Heart right ventricle (tissue), 16 donors: ENCODE results near the gene ITGB3. TPM values are rescaled to one million over a fixed set of nuclear protein-coding genes. Genes with fewer than 3 reads are reported as not detected.

ENCODE experiments used
- ATAC-seq, 8 donors: fragments of 200-7000 bp; cut with Tn5 transposase; one replicate each; pipeline ENCODE4 v1.9.1; 2020; ENCODE audit warnings: mild to moderate bottlenecking in 8 of 8, moderate library complexity in 8 of 8, moderate number of reproducible peaks in 1 of 8
- DNase-seq, 2 donors: peaks; one replicate each; pipeline ENCODE4 v3.0.0-alpha.2; 2020
- H3K27ac ChIP-seq, 10 donors: fragments of 200-600 bp; sonication (generic) in 2 of 10; one replicate each; pipeline versions ENCODE4 v1.5.0 to v1.8.0; 2020 to 2022; ENCODE audit warnings: mild to moderate bottlenecking in 3 of 10
- H3K27me3 ChIP-seq, 7 donors: fragments of 200-600 bp; one replicate each; pipeline ENCODE4 v1.8.0; 2021 to 2022; ENCODE audit warnings: mild to moderate bottlenecking in 2 of 7
- H3K36me3 ChIP-seq, 9 donors: fragments of 200-600 bp; sonication (generic) in 1 of 9; one replicate each; pipeline versions ENCODE4 v1.5.0 to v1.8.0; 2020 to 2022; ENCODE audit warnings: mild to moderate bottlenecking in 2 of 9
- H3K4me1 ChIP-seq, 9 donors: fragments of 200-600 bp; sonication (generic) in 1 of 9; one replicate each; pipeline versions ENCODE4 v1.5.0 to v1.8.0; 2020 to 2022; ENCODE audit warnings: mild to moderate bottlenecking in 4 of 9
- H3K4me3 ChIP-seq, 10 donors: fragments of 200-600 bp; sonication (generic) in 2 of 10; one replicate each; pipeline versions ENCODE4 v1.5.0 to v1.8.0; 2020 to 2022; ENCODE audit warnings: mild to moderate bottlenecking in 7 of 10, moderate library complexity in 2 of 10
- H3K9me3 ChIP-seq, 11 donors: fragments of 200-600 bp in 10 of 11; sonication (generic) in 2 of 11; one replicate each; pipeline versions ENCODE4 v1.5.0 to v1.8.0; 2013 to 2022; ENCODE audit warnings: mild to moderate bottlenecking in 2 of 11, control low read depth in 1 of 11, moderate library complexity in 1 of 11
- CTCF ChIP-seq, 9 donors: fragments of 200-600 bp; sonication (generic) in 2 of 9; IDR thresholded peaks; one replicate each; pipeline versions ENCODE4 v1.5.0 to v1.8.0; 2021 to 2022; ENCODE audit warnings: antibody characterized with exemption in 9 of 9, mild to moderate bottlenecking in 5 of 9, moderate library complexity in 1 of 9
- WGBS, 2 donors: extraction: QIAGEN DNeasy Blood & Tissue Kit; methylation state at CpG; one replicate each; pipeline ENCODE4 v1.1.7; 2013; ENCODE audit warnings: inconsistent platforms in 1 of 2; 5-methylcytosine and 5-hydroxymethylcytosine counted together
- intact Hi-C, 10 donors: fragments of 100-400 bp; cut with DNase I; formaldehyde crosslinking; loops; one replicate each; pipeline versions ENCODE4 v1.11.1 to v1.14.2; 2022
- polyA plus RNA-seq, 2 donors: library from polyadenylated mRNA; stranded (reverse); fragments of 200-250 nt; gene quantifications; one replicate each; pipeline ENCODE4 v1.2.3, GENCODE V29; 2013
- total RNA-seq, 10 donors: library from RNA; stranded (reverse); fragmentation: NEBNext Ultra II Directional in 3 of 10; extraction: Animal tissue kit (Norgen Biotek cat#: 25700) in 3 of 10; gene quantifications; one replicate each; pipeline versions ENCODE4 v1.2.1 to v1.2.4, GENCODE V29; 2021 to 2023
- donor health status: Arrhythmogenic right ventricular cardiomyopathy.
- donor health status: ischemic (EF 13 %, LVEDD 7.1; RV severe dilation, severe dysfunction).
- donor health status: healthy with polysubstance abuse.
- donor health status: DM: no; HTN: yes; CAD: no.
- donor health status: DM: no; HTN: no; CAD: no.
- donor health status: ischemic (EF 25% LVEDD 6.9; RV normal size, moderate dysfunction).
- donor health status: ischemic (EF 25% LVEDD 5.7; RV mildly dilated, moderate dysfunction).
- donor health status: healthy.
- donor health status: DM: yes; HTN: yes; CAD: no.
- donor health status: Ischemic cardiomyopathy.
- donor health status: ischemic (EF 35%, LVEDD 5.7; RV mildly dilated, moderate dysfunction).
- donor health status: nonischemic (EF 11% LVEDD 7.7; RV severe dilation, severe dysfunction).
- donor health status: DM: yes; HTN: yes; CAD: no.
- donor health status: PGD.
- donor health status: ischemic (EF 29% LVEDD 5.4; RV normal size, mild dysfunction).
- donor health status: nonischemic (EF 23%, LVEDD 6.1; RV moderate dilation, normal function).

ITGB3 gene
- total and polyA plus RNA-seq, 12 donors: 1.9 to 18.0 (median 3.2) TPM

DNA sequence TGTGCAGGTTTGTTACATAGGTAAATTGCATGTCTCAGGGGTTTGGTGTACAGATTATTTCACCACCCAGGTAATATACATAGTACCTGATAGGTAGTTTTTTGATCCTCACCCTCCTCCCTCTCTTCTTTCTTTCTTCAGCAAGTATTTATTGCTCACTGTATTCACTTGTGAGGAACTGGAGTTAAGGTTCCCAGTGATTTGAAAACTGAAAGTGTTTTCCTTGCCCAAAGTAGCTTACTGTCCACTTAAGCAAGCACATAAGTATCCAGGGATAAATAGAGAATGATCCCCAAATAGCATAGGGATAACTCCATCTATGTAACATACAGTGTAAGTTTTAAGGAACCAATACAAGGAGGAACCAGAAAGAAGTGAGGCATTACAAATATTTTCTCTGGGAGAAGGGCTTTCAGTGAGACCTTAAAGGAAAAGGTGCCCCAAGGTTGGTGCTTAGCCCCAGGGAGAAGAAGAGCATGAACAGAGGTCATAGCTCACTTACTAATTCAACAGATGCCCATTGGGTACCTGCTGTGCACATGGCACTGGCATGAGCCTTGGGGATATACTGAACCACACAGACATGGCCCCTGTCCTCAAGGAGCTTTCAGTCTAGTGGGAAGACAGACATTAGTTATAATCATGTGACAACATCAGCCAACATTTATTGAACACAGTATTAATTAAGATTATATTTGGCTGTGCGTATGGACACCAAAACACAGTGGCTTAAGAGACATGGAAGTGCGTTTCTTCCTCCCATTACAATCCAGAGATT is 27.5 kb upstream of the ITGB3 start:
- Histone ChIP-seq H3K36me3 (no peaks in the 10 kb centered on the region), H3K27ac (peak overlapping the region; percentile 53 to 97 (median 88)), H3K27me3 (no peaks in the 10 kb centered on the region), H3K4me1 (peaks cover 24 to 64% (median 43%) of the 10 kb centered on the region in 9 donors), H3K4me3 (no peak overlapping the region), H3K9me3 (no peaks in the 10 kb centered on the region)
- TF ChIP-seq CTCF (IDR thresholded peaks at IDR 0.05): no peak
- ATAC-seq (peak in 1 of 8 donors; percentile 8), DNase-seq (no peak)
- 88 to 95% methylated on average over 2 of the region's 2 CpGs for WGBS, 2 donors
- intact Hi-C loops: loop anchor here in 2 of 10 donors (2.0 to 10.0 kb wide), 2 partner anchors 37 to 51 kb away; partner anchors contain the start of gene CDC27 (in 1 of the 2)

- no peaks in the 10 kb centered on the region for H3K36me3 ChIP-seq
- 78 to 90% methylated on average over 2 of the region's 2 CpGs for WGBS, 2 donors
- no peaks in the 10 kb centered on the region for H3K27me3 ChIP-seq
- peaks cover 24 to 58% (median 43%) of the 10 kb centered on the region in 9 donors for H3K4me1 ChIP-seq
- no peak overlapping the region for H3K4me3 ChIP-seq
- H3K9me3 ChIP-seq: no peaks in the 10 kb centered on the region
- no peak for TF ChIP-seq CTCF (IDR thresholded peaks at IDR 0.05)
- H3K27ac ChIP-seq: peak overlapping the region in 2 of 10 donors; percentile 8 to 97
- intact Hi-C loops: loop anchor here in 2 of 10 donors (2.0 to 10.0 kb wide), 2 partner anchors 49 to 53 kb away; no protein-coding TSS in a partner anchor
- no peak for DNase-seq
- no peak for ATAC-seq
These were observed 25.8 kb upstream of the ITGB3 start for GRCh38 chr17:47227862-47228261.

GRCh38 chr17:47229535-47230443 is 23.8 kb upstream of the ITGB3 start:
- Histone ChIP-seq H3K36me3 (no peaks in the 10 kb centered on the region), H3K27ac (peak overlapping the region in 5 of 10 donors; percentile 39 to 64 (median 42)), H3K4me3 (peak overlapping the region in 6 of 10 donors; percentile 9 to 39 (median 28)), H3K27me3 (no peaks in the 10 kb centered on the region), H3K4me1 (peaks cover 13 to 39% (median 34%) of the 10 kb centered on the region in 9 donors), H3K9me3 (no peaks in the 10 kb centered on the region)
- intact Hi-C loops: loop anchor here in 7 of 10 donors (1.0 to 10.0 kb wide), 6 partner anchors 47 to 385 kb away; no protein-coding TSS in a partner anchor
- TF ChIP-seq CTCF (IDR thresholded peaks at IDR 0.05): peak; percentile 96 to 100 (median 99)
- peak; percentile 71 to 85 (median 79) for ATAC-seq
- WGBS, 2 donors: 12 to 13% methylated on average over 22 of the region's 22 CpGs
- DNase-seq: peak; percentile 68 to 91

GRCh38 chr17:47230864-47231263 is 22.8 kb upstream of the ITGB3 start:
- no peak for DNase-seq
- Histone ChIP-seq H3K27me3 (no peaks in the 10 kb centered on the region), H3K4me1 (peaks cover 4 to 28% (median 23%) of the 10 kb centered on the region in 9 donors), H3K27ac (no peak overlapping the region), H3K4me3 (no peak overlapping the region), H3K9me3 (no peaks in the 10 kb centered on the region), H3K36me3 (no peaks in the 10 kb centered on the region)
- no peak for ATAC-seq
- intact Hi-C loops: loop anchor here in 5 of 10 donors (1.0 to 10.0 kb wide), 4 partner anchors 84 to 384 kb away; no protein-coding TSS in a partner anchor
- WGBS, 2 donors: 92 to 94% methylated on average over 10 of the region's 10 CpGs
- no peak for TF ChIP-seq CTCF (IDR thresholded peaks at IDR 0.05)
